Stimulated activated CD8-positive, alpha-beta memory T cell treated with anti-CD3 and anti-CD28 coated beads, Interleukin-15, amount 100 ng/mL, for 48 hours (primary cell): Measurements from ENCODE around the gene MTCL1.

Source experiments
- DNase-seq, 2 donors: peaks; one replicate each; pipeline ENCODE4 v3.0.0-alpha.2; 2020; ENCODE audit warnings: low read depth in 2 of 2

The MTCL1 gene

DNA sequence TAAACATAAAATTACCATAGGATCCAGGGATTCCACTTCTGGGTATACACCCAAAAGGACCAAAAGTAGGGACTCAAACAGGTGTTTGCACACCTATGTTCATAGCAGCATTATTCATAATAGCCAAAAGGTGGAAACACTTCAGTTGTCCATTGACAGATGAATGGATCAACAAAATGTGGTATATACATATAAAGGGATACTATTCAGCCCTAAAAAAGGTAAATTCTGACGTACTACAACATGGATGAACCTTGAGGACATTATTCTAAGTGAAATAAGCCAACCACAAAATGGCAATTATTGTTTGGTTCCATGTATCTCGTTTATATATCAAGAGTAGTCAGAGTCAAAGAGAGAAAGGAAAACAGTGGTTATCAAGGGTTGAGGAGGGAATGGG is 128.1 kb downstream of the MTCL1 start:
- DNase-seq = no peak

DNA sequence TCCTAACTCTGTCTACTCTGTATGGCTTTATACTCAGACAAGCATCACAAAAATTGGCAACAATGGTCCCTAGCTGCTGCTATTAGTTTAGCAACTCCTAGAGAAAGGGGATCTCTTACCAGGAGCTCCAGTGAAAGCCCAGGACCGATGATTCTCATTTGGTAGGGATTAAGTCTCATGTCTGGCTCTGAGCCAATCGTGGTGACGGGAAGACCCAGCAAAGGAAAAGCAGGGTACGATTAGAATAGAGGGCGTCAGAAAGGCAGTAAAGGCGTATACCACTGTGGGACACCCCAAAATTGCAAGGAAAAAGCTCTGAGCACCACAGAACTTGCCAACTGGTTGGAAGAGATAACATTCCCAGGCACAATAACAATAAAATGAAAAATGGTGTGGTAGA is 129.5 kb downstream of the MTCL1 start:
- no peak for DNase-seq

DNA sequence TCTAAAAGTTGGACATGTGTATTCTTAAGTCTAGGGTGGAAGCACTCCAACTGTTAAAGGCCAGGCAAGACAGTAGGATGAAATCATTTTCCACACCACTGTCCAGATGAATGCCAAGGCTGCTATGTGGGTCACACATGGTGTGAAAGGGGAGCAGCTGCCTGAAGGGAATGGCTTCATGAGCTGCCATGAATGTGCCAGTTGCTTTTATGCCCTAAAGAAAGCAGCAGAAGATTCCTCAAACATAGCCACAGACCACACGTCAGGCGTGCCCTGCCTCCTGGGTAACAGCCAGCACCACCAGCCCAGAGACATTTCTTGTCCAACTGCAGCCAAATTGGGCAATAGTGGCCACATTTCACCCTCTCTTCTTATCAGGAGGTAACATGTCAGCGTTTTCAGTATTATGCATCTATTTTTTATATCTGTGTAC is 130.2 kb downstream of the MTCL1 start:
- no peak for DNase-seq

DNA sequence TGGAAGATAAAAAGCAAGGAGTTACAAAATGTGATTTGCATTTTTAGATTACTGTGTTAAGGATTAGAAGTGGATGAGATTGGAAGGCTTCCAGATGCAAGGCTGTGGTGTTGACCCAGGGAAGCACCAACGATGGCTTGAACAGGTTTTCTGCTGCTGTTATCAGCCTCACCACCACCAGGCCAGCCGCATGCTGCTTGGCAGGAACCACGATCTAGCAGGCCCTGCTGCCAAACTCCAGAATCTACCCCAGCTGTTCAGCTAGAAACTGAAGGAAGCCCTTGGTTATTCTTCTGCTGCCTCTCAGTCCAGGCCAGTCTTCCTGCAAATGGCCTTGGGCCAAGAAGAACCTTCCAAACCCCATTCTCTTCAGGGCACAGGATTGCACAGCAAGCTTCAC is 133.9 kb downstream of the MTCL1 start:
- no peak for DNase-seq

DNA sequence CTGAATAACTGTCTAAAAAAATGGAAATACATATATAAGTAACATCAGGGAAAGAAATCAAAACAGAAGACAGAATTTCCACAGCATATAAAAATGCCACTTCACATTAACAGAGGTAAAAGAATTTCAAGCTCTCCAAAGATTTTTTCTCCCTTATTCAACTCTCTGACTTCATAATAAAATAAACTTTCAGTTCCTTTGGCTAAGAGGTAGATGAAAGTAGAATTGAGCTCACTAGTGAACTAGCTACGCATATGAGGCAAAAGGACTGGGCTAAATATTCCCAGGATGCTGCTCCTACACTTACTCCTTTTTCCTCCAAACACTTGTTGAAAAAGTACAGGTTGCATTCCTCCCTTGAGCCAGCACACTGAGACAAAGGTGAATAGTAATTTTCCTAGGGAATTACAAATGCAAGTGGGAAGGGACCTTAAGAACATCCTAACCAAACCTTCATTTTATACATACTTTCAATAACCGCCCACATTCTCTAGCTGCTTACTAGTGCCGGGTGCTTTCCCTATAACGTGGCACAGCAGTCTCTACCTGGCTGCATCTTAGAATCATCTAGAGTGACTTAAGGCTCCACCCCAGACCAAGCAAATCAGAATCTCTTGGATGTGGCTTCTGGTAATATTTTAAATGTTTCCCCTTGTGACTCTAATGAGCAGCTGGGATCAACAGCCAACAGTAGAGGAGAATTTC is 136.6 kb downstream of the MTCL1 start:
- no peak for DNase-seq

DNA sequence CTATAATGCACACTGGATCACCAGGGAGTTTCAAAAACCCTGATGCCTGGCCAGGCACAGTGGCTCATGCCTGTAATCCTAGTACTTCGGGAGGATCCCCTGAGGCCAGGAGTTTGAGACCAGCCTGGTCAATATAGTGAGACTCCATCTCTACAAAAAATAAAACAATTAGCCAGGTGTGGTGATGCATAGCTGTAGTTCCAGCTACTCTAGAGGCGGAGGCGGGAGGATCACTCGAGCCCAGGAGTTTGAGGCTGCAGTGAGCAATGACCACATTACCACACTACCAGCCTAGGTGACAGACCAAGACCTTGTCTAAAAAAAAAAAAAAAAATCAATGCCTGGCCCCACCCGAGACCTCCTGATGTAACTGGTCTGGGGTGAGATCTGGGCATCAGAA is 137.2 kb downstream of the MTCL1 start:
- DNase-seq = no peak

DNA sequence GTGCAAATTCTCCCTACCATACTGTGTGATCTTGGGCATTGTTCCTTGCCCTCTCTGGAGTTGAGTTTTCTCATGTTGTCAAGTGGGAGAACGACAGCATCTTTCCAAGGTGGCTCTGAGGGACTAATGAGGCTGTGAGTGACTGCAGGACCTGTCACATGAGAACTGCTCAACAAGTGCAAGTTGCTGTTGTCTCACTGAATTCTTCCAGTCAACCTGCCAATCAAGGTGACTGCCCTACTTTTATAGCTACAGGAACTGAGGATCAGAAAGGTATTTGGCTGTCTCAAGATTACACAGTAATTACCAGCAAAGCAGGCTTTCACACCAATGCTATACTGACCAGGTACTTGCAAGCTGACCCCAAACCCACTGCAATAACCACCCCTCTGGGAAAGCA is 137.6 kb downstream of the MTCL1 start:
- no peak for DNase-seq

DNA sequence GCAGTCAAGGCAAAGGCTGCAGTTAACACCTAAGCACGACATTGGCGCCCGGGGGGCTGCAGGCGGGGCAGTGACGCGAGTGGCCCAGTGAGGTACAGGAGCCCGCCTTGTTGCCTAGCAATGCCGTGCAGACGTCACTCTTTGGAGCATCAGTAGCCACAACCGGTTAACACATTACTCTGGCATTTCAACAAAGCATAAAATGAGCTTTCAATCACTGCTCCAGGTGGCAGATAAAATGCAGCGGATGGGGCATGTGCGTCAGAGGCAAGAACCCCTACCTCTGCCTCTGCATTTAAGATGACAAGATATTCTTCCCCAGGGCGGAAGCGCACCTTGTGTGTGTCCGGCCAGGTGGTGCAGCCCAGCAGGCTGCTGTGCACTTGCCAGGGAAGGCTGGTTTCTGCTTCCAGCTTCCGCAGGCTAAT is 139.4 kb downstream of the MTCL1 start:
- DNase-seq = no peak

DNA sequence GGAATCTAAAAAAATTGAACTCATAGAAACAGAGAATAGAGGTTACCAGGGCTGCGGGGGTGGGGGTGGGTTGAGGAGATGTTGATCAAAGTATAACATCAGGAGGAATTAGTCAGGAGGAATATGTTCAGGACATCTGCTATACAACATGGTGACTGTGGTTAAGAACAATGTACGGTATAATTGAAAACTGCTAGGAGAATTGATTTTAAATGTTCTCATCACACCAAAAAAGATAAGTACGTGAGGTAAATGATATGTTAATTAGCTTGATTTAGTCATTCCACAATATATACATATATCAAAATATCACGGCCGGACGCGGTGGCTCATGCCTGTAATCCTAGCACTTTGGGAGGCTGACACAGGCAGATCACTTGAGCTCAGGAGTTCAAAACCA is 140.2 kb downstream of the MTCL1 start:
- no peak for DNase-seq

DNA sequence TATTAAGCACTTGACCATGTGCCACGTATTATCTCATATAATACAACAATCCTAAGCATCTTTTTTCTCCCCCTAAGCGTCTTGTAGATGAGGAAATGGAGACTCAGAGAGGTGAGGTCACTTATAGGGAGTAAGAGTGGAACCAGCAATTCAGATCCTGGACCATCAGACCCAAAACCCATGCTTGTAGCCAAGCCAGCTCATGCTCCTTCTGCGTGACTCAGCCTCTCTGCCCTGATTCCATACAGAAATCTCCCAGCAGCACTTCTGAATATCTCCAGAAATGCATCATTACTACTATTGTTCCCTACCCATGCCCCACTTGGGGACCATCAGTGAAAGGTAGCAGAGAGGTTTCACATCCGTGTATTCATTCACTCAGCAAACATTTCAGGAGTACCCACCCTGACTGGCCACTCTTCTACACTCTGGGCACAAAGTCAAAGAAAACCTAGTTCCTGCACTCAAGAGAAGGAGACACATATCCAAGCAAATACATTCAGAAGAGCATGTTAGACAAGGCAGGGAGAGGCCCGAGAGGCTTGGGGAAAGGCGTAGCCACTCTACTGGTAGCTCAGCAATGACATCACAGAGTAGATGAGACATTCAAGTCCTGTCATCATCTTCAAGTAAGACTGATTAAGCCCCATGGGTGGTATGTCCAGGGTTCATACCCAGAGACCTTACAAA is 141.9 kb downstream of the MTCL1 start:
- no peak for DNase-seq

DNA sequence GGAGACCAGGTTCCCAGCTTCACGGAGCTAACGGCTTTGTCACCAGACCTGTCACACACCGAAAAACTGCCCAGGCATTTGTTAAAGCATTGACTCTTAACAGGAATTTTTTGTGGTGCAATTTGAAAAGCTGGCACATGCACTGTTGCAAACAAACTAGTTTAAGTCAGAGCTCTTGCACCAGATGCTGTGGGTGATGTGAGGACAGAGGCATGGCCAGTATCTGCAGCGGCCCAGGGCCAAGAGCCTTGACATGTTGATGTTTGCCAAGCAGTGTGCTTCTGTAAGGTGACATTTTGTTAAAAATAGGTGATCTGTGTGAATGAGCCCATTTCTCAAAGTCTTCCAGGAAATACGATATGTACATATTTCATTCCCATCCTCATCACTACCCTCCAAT is 142.5 kb downstream of the MTCL1 start:
- no peak for DNase-seq

DNA sequence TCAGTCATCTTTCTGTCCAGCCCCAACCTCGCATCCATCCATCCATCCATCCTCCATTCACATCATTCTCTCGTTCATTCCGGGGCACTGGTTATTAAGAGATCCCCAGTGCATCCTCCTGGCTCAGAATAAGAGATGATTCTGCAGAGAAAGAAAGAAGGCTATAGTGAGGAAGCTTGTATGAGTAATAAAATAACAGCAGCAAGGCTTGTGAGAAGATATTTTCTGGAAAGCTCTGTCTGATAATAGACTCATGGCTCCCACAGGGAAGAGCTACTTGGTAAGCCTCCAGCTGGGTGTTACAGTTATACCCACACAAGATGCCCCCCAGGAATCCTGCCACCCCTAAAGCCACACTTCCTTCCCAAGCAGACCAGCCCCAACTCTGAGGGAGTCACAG is 143.2 kb downstream of the MTCL1 start:
- no peak for DNase-seq

DNA sequence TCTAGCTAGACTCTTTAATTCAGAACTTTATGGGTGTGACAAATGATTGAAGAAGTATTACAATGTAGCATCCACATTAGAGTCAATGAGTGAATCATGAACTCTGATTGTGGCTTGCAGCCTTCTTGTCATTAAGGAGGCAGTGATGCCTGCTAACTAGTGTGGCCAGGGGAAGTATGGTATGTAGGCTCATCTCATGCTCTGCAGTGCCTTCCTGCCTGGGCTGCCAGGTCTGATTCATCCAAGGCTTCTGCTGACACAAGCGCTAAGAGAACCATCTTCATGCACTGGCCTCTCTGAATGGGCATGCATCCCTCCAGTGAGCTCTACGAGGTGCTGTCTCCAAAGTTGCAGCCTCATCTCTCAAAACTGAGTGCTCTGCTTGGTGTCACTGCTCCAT is 144.3 kb downstream of the MTCL1 start:
- DNase-seq = no peak

DNA sequence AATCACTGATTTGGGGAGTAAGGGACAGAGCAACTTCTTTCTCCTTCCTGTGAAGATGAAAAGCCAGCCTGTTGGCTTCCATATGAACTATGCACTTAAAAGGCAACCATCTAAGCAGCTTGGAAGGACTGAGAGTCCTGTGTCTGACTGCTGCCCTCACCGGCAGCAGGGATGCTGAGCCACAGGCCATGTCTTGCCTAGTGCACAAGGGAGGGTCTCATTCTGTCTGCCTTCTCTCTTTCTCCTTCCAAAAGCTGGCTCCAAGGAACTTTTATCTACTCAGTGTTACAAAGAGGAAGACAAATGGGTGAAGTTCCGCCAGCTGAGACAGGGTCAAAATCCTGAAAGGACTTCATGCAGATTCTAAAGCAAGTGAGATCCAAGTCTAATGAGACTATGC is 146.3 kb downstream of the MTCL1 start:
- no peak for DNase-seq

DNA sequence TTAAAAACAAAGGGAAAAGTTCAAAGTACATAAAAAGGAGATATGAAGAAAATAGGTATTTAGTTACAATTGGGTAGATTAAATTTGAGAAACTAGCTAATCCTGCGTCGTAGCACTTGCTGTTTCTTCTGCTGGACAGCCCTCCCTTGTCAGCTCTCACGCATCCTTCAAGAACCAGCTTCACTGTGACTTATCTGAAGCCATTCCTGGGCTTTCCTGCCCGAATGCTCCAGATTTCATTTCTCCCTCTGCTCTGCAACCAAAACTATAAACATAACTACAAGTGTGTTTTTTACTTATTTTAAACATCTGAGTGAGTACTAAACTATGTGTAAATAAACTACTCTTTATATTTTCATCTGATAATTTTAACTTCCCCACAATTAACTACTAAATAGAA is 149.2 kb downstream of the MTCL1 start:
- DNase-seq = no peak

DNA sequence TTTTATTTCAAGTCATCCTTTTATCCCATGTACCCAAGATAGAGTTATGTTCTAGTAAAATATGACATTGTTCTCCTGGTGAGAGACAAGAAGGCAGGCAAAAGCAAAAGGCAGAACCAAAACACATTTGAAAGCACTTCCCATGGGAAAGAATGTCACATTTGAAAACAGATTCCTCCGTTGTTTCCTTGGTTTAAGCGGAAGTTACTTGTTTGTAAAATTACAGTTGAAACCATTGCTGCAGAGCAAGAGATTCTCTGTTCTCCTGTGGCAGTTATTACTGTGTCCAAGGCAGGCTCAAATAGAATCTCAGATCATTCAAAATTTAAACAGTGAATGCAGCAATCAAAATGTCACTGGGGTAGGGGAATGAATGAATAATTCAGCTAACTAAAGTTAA is 149.6 kb downstream of the MTCL1 start:
- DNase-seq = no peak

DNA sequence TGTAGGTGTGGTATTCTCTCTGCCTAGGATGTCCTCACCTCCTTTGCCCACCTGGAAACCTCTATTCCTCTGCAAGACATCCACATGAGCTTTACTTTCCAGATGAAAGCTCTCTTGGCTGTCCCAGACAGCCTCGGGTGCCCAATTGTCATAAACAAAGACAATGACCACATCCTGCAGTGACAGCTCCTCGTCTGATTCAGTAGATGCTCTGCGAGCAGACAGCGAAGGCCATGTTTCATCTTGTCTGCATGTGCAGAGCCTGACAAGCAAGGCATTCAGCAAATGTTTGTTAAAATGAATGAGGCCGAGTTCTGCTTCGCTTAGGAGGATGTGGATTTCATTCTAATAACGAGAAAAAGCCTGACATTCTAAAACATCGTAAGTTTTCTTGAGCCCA is 150.9 kb downstream of the MTCL1 start:
- no peak for DNase-seq

DNA sequence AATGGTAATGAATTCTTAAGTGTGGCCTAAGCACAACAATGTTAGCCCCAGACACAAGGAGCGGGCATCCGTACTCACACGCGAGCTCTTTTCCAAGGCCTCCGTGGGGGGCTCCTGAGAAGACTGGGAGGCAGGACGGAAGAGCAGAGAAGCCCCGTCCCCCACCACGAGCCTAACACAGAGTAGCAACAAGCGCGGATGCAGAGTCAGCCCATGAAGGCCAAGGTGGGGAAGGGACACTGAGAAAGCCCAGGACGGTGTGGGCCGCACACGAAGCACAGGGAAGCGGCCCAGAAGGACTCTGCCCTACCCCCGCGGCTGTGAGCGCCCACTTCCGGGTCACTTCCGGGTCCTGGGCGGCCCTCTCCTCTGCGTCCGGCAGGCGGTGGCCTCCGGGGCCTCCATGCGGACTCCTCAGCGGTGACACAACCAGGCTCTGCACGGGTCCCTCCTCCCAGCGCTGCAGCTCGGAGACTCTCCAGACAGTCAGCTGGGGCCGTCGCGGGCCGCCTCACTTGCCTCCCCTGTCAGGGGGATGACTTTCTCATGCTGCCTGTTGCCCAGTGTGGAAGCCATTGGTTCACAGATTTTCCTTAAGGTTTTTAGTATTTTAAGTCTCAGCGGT is 151.5 kb downstream of the MTCL1 start:
- DNase-seq = no peak

DNA sequence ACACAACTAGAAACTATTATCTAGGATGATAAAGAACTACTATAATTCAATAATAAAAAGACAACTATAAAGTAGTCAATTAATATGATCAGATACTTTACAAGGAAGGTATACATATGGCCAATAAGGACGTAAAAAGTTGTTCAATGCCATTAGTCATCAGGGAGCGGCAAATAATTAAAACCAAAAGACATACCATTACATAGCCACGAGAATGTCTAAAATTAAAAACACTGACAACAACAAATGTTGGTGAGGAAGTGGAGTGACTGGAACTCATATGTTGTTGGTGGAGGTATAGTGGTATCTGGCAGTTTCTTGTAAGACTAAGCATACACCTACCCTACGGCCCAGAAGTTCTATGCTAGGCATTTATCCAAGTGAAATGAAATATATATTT is 152.4 kb downstream of the MTCL1 start:
- no peak for DNase-seq

DNA sequence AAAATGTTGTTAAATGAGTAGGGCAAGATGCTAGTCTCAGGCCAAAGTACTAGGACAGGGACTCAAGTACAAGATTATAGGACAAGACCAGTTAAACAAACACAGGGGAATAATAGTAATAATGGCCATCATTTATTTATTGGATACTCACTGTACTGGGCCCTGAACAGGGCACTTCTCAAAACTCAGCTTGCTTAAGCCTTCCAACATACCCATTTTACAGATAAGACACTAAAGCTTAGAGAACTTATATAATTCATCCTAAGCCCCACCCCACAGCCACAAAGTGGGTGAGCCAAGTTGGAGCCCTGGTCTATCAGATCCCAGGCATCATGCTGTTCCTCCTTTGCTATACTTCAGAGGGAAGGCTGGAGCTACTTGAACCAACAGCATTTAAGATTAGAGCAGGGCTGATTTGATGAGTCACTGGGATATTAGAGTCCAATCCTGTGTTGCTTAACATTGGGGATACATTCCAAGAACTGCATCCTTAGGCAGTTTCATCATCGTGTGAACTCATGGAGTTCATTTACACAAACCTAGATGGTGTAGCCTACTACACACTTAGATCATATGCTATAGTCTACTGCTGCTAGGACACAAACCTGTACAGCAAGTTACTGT is 153.6 kb downstream of the MTCL1 start:
- DNase-seq = no peak

DNA sequence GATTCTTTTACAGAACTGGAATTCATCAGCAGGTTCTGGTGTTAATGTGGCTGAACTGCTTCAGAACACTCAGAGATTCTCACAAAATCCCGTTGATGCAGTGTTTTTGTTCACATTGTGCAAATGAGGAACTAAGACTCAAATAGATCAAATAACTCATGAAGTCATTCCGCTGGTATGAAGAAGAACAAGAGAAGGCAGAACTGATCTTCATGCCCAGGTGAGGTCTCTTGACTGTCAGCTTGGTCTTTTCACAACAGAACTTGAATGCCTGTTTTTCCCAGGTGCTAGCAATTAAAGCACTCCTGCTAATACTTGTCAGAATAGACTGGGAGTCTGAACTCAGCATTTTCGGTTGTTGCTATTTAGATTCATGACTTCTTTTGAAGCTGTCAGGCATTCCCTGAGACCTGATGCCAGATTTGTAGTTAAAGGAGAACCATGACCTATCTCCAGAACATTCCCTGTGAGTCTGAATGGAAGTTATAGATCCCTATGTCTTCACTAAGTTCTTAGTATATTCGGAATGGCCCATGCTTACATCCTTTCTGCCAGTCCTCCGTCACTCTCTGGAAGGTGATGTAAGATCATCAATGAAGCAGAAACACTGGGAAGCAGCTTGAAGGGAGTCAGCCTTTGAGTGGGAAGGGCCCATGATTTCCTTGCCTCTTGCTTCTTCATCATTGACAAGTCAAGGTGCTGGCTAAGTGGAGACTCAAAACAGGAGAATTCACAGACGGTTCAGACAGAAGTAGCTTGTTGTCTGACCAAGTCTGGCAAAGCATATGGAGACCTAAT is 155.7 kb downstream of the MTCL1 start:
- no peak for DNase-seq

DNA sequence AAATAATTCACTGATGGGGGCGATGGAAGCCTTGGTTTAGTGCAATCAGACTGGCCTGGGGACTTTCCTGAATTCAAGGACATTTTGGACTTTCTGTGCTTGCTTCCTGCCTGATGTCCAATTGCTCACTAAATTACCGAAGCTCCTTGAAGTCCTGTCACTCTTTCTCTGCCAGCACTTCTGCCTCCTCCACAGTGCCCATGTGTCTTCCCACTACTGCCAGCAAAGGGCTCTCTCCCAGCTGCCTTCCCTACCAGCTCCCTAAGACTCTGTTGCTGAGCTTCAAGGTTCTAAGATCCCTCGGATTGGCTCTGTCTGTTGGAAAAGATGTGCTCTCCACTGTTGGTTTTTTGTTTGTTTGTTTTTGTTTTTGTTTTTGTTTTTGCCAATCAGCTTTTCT is 158.1 kb downstream of the MTCL1 start:
- DNase-seq = no peak
